ENCODE results near the gene CTDSPL2. TPM values are rescaled to one million over a fixed set of nuclear protein-coding genes. Genes with fewer than 3 reads are reported as not detected.

CTDSPL2 gene
- total RNA-seq, 2 donors from 2014 or later, result 73.4 to 78.6 TPM

GRCh38 chr15:44565387-44566154 is 138.1 kb downstream of the CTDSPL2 start:
- Mint-ChIP-seq H3K36me3 (ENCODE audit: low read depth) (peaks cover 12% of the 10 kb centered on the region), H3K4me3 (no peak overlapping the region), H3K27ac (no peak overlapping the region), H3K4me1 (peaks cover 8% of the 10 kb centered on the region), H3K27me3 (no peaks in the 10 kb centered on the region)
- DNase-seq, result no peak
- ATAC-seq, result no peak
- no peaks in the 10 kb centered on the region for H3K9me3 ChIP-seq (ENCODE audit: control insufficient read depth, low read length, poor library complexity, severe bottlenecking)

DNA sequence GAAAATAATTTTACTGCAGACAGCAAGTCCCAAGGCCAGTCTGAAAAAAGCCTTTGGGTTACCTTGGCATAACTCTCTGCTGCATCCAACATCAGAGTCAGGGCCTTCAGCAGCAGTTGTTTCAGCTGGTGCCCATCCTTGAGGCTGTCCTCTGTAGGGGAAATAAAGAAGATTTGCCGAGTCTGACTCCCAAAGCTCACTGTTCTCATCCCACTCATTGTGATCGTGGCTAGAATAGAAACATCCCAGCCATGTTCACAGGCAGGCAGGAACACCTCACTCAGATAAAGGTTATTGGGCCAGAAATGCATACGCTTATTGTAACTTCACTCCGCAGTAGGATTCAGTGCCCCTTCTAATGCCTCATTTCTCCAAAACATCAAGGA is 138.7 kb downstream of the CTDSPL2 start:
- ATAC-seq (no peak), DNase-seq (no peak)
- Mint-ChIP-seq H3K4me1 (peaks cover 2% of the 10 kb centered on the region), H3K36me3 (ENCODE audit: low read depth) (peaks cover 9% of the 10 kb centered on the region), H3K4me3 (no peak overlapping the region), H3K27ac (no peak overlapping the region), H3K27me3 (no peaks in the 10 kb centered on the region)
- no peaks in the 10 kb centered on the region for H3K9me3 ChIP-seq (ENCODE audit: control insufficient read depth, low read length, poor library complexity, severe bottlenecking)

DNA sequence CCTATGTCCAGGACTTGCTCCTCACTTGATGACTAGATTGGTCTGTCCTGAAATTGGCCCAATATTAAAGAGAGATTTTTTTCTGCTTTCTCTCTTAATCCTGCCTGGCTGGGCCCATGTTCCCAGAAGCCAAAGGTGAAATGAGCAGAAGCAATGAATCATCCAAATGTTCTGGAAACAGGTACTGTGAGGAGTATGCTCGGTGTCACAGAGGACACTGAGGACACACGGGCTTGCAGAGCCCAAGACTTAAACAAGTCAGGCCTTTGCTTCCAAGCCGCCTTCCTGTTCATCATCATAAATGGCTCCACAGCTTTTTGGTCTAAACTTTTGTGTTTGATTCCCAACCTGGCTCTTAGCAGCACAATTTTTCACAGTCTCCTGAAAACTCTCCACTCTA is 140.9 kb downstream of the CTDSPL2 start:
- H3K9me3 ChIP-seq (ENCODE audit: control insufficient read depth, low read length, poor library complexity, severe bottlenecking), result no peaks in the 10 kb centered on the region
- Mint-ChIP-seq H3K27me3 (no peaks in the 10 kb centered on the region), H3K4me1 (peaks cover 2% of the 10 kb centered on the region), H3K27ac (peak overlapping the region; percentile 49), H3K36me3 (ENCODE audit: low read depth) (peaks cover 9% of the 10 kb centered on the region), H3K4me3 (no peak overlapping the region)
- DNase-seq, result no peak
- ATAC-seq, result no peak

DNA sequence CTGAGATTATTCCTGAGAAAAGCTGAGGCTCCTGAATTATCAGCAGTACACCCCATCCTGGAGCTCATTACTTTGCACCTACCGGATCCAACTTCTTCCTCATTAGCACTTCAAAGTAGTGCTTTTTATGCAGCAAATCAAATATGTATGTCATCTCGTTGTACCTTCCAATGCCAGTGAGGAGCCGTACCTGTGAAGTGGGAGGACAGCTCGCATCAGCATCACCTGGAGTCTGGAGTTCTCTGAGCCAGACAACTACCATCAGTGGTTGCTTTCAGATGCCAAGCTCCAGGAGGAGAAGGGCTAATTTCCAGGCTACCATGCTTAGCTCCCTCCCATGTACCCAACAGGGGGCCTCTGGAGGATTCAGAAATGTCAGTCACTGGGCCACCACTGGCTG is 141.9 kb downstream of the CTDSPL2 start:
- Mint-ChIP-seq H3K27me3 (no peaks in the 10 kb centered on the region), H3K27ac (peak overlapping the region; percentile 19)
- no peaks in the 10 kb centered on the region for H3K9me3 ChIP-seq (ENCODE audit: control insufficient read depth, low read length, poor library complexity, severe bottlenecking)

DNA sequence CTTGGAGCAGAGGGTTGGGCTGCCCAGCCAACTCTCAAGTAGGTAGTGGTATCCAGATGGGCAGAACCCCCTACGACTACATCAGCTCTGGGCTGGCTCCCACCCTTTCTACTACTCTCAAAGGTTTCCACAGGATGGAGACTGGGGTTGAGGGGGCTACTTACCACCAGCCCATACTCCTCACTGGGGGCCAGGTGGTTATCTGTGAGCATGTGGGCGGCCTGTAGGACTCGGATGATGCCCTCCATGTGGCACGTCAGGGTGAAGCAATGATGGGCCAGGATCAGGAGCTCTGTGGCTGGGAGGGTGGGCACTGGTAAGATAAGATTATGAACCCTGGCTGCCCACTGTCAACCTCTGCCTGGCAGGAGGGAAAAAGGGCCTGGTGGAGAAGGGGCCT is 142.9 kb downstream of the CTDSPL2 start:
- DNase-seq (no peak), ATAC-seq (no peak)
- Mint-ChIP-seq H3K36me3 (ENCODE audit: low read depth) (peaks cover 12% of the 10 kb centered on the region), H3K27ac (peak overlapping the region; percentile 19), H3K4me1 (peaks cover 6% of the 10 kb centered on the region), H3K4me3 (peak overlapping the region; percentile 36), H3K27me3 (no peaks in the 10 kb centered on the region)
- no peaks in the 10 kb centered on the region for H3K9me3 ChIP-seq (ENCODE audit: control insufficient read depth, low read length, poor library complexity, severe bottlenecking)

More for the DNA sequence above, 141.9 kb downstream of the CTDSPL2 start:
- Mint-ChIP-seq H3K4me1 (peaks cover 2% of the 10 kb centered on the region), H3K36me3 (ENCODE audit: low read depth) (peaks cover 9% of the 10 kb centered on the region), H3K4me3 (no peak overlapping the region)
- DNase-seq, result no peak
- ATAC-seq, result no peak

DNA sequence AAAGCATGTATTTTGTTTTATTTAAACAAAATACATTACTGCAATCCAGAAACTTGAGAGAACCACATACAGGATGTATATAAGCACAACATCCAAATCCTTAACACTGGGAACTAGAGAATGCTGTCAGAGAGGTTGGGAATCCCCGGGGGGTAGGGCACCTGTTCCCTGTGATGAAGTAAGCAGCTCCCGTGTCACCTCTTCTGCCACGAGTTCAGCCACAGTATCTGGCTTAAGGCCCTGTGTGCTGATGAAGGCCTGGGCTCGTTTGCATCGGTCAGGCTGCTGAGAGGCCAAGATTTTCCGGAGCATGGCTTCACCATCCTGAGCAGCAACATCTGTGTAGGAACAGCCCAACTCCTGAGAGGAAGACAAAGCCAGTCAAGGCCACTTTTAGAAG is 146.0 kb downstream of the CTDSPL2 start:
- Mint-ChIP-seq H3K4me1 (peaks cover 4% of the 10 kb centered on the region), H3K27me3 (no peaks in the 10 kb centered on the region), H3K4me3 (no peak overlapping the region), H3K36me3 (ENCODE audit: low read depth) (peaks cover 5% of the 10 kb centered on the region), H3K27ac (peak overlapping the region; percentile 19)
- DNase-seq (no peak), ATAC-seq (no peak)
- no peaks in the 10 kb centered on the region for H3K9me3 ChIP-seq (ENCODE audit: control insufficient read depth, low read length, poor library complexity, severe bottlenecking)

DNA sequence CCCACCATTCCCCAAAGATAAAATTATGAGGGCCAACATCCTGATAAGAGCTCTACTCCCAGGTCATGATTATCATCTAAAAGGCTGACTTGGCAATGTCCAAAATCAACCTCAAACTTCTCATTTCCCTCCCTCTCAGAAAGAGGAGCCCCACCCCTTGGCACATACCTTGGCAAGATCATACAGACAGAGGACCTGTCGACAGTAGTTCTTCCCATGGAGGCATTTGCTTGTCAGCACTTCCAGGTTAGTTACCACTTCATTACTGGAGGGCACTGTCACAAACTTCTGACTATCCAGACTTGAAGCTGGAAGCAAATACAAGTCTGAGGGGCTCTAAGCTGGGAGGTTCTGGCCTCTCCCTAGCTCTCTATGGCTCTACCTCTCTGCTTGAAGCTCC is 147.3 kb downstream of the CTDSPL2 start:
- H3K27me3 Mint-ChIP-seq, result no peaks in the 10 kb centered on the region
- DNase-seq, result no peak
- H3K9me3 ChIP-seq (ENCODE audit: control insufficient read depth, low read length, poor library complexity, severe bottlenecking), result no peaks in the 10 kb centered on the region
- H3K36me3 Mint-ChIP-seq (ENCODE audit: low read depth), result peaks cover 3% of the 10 kb centered on the region
- ATAC-seq, result no peak
- H3K4me1 Mint-ChIP-seq, result peaks cover 6% of the 10 kb centered on the region
- H3K4me3 Mint-ChIP-seq, result no peak overlapping the region
- H3K27ac Mint-ChIP-seq, result peak overlapping the region; percentile 67

Other genes starting within 250 kb of the CTDSPL2 start
- not detected for gene FRMD5, start 232.4 kb upstream of the CTDSPL2 start, total RNA-seq
- gene GOLM2, start 138.9 kb upstream of the CTDSPL2 start, total RNA-seq, result 10 to 100 TPM; 41.5 to 48.8 TPM
- gene EIF3J, start 109.5 kb downstream of the CTDSPL2 start, total RNA-seq, result 10 to 100 TPM; 52.7 to 73.1 TPM
- 10 to 100 TPM; 71.0 to 76.4 TPM for gene SPG11, start 236.0 kb downstream of the CTDSPL2 start, total RNA-seq

Data from T-helper 17 cell (primary cell).